BJ (cell line): Measurements from ENCODE around the gene ABL2. TPM values are rescaled to one million over a fixed set of nuclear protein-coding genes. Genes with fewer than 3 reads are reported as not detected.

ENCODE experiments used
- CTCF ChIA-PET: fragments of 350-600 bp; formaldehyde crosslinking; extraction: SDS; loops from one replicate; lab custom pipeline; 2021; ENCODE audit warnings: antibody characterized with exemption, inconsistent platforms; lab: Yijun Ruan, JAX
- POLR2A ChIA-PET: fragments of 300-600 bp; sonication (Branson Sonifier 250); formaldehyde crosslinking; extraction: SDS; loops from one replicate; lab custom pipeline; 2021; ENCODE audit warnings: antibody characterized with exemption; lab: Charles Lee
- DNase-seq: peaks from one replicate; pipeline ENCODE4 v3.0.0-alpha.2; 2011; ENCODE audit warnings: low read depth
- H3K27me3 ChIP-seq: 2 replicates; pipeline ENCODE4 v1.6.0; 2011; ENCODE audit warnings: low read length; ENCODE audit not compliant: control insufficient read depth, insufficient read depth
- H3K36me3 ChIP-seq: 2 replicates; pipeline ENCODE4 v1.5.1; 2011; ENCODE audit warnings: low read length; ENCODE audit not compliant: control insufficient read depth, insufficient read depth
- H3K4me3 ChIP-seq: 2 replicates; pipeline ENCODE4 v1.5.1; 2011; ENCODE audit warnings: low read depth, mild to moderate bottlenecking, control low read depth, low read length
- CTCF ChIP-seq: IDR thresholded peaks from 2 replicates; pipeline ENCODE4 v1.5.1; 2011; ENCODE audit warnings: low read depth, mild to moderate bottlenecking, control low read depth, inconsistent platforms, low read length, moderate library complexity; ENCODE audit not compliant: insufficient read depth
- polyA plus RNA-seq: library from polyadenylated mRNA; depleted of rRNA; stranded (reverse); fragments of >200 nt; gene quantifications from 2 replicates; pipeline ENCODE4 v1.2.3, GENCODE V29; 2011

ABL2 gene
- polyA plus RNA-seq, 1 experiment = 18.7 TPM

GRCh38 chr1:179167418-179167777 is 62.1 kb downstream of the ABL2 start:
- Histone ChIP-seq H3K36me3 (no peaks in the 10 kb centered on the region), H3K4me3 (no peak overlapping the region), H3K27me3 (no peaks in the 10 kb centered on the region)
- DNase-seq = no peak
- ChIA-PET CTCF (interaction anchor here (1.2 kb wide), 2 partner anchors 83 to 89 kb away, joined by 3 read pairs; no protein-coding TSS in a partner anchor), POLR2A (no interaction called here)
- TF ChIP-seq CTCF = no peak

GRCh38 chr1:179166663-179167417 is 62.6 kb downstream of the ABL2 start:
- no peaks in the 10 kb centered on the region for H3K36me3 ChIP-seq
- TF ChIP-seq CTCF = no peak
- POLR2A ChIA-PET = no interaction called here

GRCh38 chr1:179164494-179164893 is 65.0 kb downstream of the ABL2 start:
- no peak for DNase-seq
- Histone ChIP-seq H3K27me3 (no peaks in the 10 kb centered on the region), H3K36me3 (no peaks in the 10 kb centered on the region), H3K4me3 (no peak overlapping the region)
- CTCF ChIA-PET = interaction anchor here (0.9 to 1.1 kb wide), 2 partner anchors 11 kb away, joined by 3 read pairs; no protein-coding TSS in a partner anchor
- no peak for TF ChIP-seq CTCF
- POLR2A ChIA-PET = no interaction called here

More at GRCh38 chr1:179166663-179167417, 62.6 kb downstream of the ABL2 start:
- no peaks in the 10 kb centered on the region for H3K27me3 ChIP-seq
- CTCF ChIA-PET = interaction anchor here (0.9 to 1.2 kb wide), 3 partner anchors 46 to 88 kb away, joined by 3 read pairs; no protein-coding TSS in a partner anchor
- H3K4me3 ChIP-seq = no peak overlapping the region
- DNase-seq = peak; percentile 57

GRCh38 chr1:179156708-179157107 is 72.8 kb downstream of the ABL2 start:
- ChIA-PET CTCF (no interaction called here), POLR2A (no interaction called here)
- H3K4me3 ChIP-seq = no peak overlapping the region
- H3K27me3 ChIP-seq = no peaks in the 10 kb centered on the region
- no peak for TF ChIP-seq CTCF
- no peaks in the 10 kb centered on the region for H3K36me3 ChIP-seq
- DNase-seq = no peak

GRCh38 chr1:179156026-179156425 is 73.5 kb downstream of the ABL2 start:
- no peak overlapping the region for H3K4me3 ChIP-seq
- TF ChIP-seq CTCF = no peak
- no peak for DNase-seq
- H3K27me3 ChIP-seq = no peaks in the 10 kb centered on the region
- no peaks in the 10 kb centered on the region for H3K36me3 ChIP-seq
- ChIA-PET POLR2A (no interaction called here), CTCF (interaction anchor here (0.6 to 0.7 kb wide), 2 partner anchors 51 to 159 kb away, joined by 3 read pairs; no protein-coding TSS in a partner anchor)
